Measurements from ENCODE around the gene MAMSTR. TPM values are rescaled to one million over a fixed set of nuclear protein-coding genes. Genes with fewer than 3 reads are reported as not detected.

MAMSTR gene
- total RNA-seq, 1 experiment from 2014 or later = 1.6 TPM

DNA sequence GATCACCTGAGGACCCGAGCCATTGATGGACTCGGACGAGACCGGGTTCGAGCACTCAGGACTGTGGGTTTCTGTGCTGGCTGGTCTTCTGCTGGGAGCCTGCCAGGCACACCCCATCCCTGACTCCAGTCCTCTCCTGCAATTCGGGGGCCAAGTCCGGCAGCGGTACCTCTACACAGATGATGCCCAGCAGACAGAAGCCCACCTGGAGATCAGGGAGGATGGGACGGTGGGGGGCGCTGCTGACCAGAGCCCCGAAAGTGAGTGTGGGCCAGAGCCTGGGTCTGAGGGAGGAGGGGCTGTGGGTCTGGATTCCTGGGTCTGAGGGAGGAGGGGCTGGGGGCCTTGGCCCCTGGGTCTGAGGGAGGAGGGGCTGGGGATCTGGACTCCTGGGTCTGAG, 36.7 kb upstream of the MAMSTR start:
- peak overlapping the region; percentile 48; the same call in 1 of the 2 replicates for H3K4ac ChIP-seq (ENCODE audit: low read depth, low read length)
- peak overlapping the region; percentile 91 for H2AK5ac ChIP-seq (ENCODE audit: insufficient read length, low read length)
- H4K8ac ChIP-seq (replicated peaks; ENCODE audit: insufficient read length, low read depth, low read length) = no peak overlapping the region
- H3K4me3 Mint-ChIP-seq = no peak overlapping the region
- no peak overlapping the region for H3K23ac ChIP-seq (ENCODE audit: insufficient read length, low read depth, low read length)
- H2AFZ ChIP-seq (ENCODE audit: low read length) = no peak overlapping the region
- H2BK20ac ChIP-seq (ENCODE audit: low read depth, low read length, poor library complexity, severe bottlenecking) = no peak overlapping the region
- no peak overlapping the region for H4K5ac ChIP-seq (ENCODE audit: insufficient read length, low read depth, low read length)
- H3K56ac ChIP-seq (ENCODE audit: insufficient read length, low read depth, low read length) = no peak overlapping the region
- peak overlapping the region in 2 of 3 experiments; percentile 16 to 82; a peak in 2 of 7 replicates for H3K27ac Mint-ChIP-seq
- H3K27me3 Mint-ChIP-seq (ENCODE audit: low read depth) = peaks cover 20% of the 10 kb centered on the region
- H3K9ac ChIP-seq (ENCODE audit: extremely low read depth, insufficient read length, low read length) = no peak overlapping the region
- peak overlapping the region; percentile 89 for H2BK120ac ChIP-seq (ENCODE audit: low read depth, low read length, poor library complexity, severe bottlenecking)
- H3K14ac ChIP-seq (ENCODE audit: insufficient read depth, low read length) = peak overlapping the region; percentile 87
- peak overlapping the region; percentile 12 for H3K18ac ChIP-seq (ENCODE audit: insufficient read length, low read depth, low read length)
- H3K27me3 ChIP-seq (ENCODE audit: insufficient read depth, low read length) = no peaks in the 10 kb centered on the region
- no peak overlapping the region for H3T11ph ChIP-seq (ENCODE audit: low read length)
- no CpG with 5 or more reads among the region's 11 CpGs for WGBS (ENCODE audit: extremely low coverage, insufficient read length, low lambda C conversion rate)
- peaks cover 10% of the 10 kb centered on the region; the same call in 1 of the 2 replicates for H3K4me1 ChIP-seq (ENCODE audit: insufficient read depth, low read length)
- peaks cover 2 to 3% (median 2%) of the 10 kb centered on the region in 3 experiments; a peak in 5 of 7 replicates for H3K36me3 Mint-ChIP-seq (ENCODE audit: insufficient read depth in 1 of 3, low read depth in 3 of 3)
- H3K4me2 ChIP-seq (ENCODE audit: insufficient read depth, insufficient read length, low read length) = no peak overlapping the region
- H3K9me3 Mint-ChIP-seq = no peaks in the 10 kb centered on the region; a peak in 1 of 5 replicates
- no peaks in the 10 kb centered on the region for H3K9me3 ChIP-seq (ENCODE audit: control insufficient read depth, low read depth, low read length)
- no peaks in the 10 kb centered on the region for H3K79me1 ChIP-seq (ENCODE audit: insufficient read depth, low read depth, low read length, poor library complexity, severe bottlenecking)
- no peaks in the 10 kb centered on the region for H4K20me1 ChIP-seq (ENCODE audit: control insufficient read depth, insufficient read depth, insufficient read length)
- H3K27ac ChIP-seq (ENCODE audit: insufficient read length, low read depth, low read length) = no peak overlapping the region
- peaks cover 31 to 46% of the 10 kb centered on the region in 2 experiments for H3K4me1 Mint-ChIP-seq
- peaks cover 1% of the 10 kb centered on the region; the same call in 1 of the 2 replicates for H3K79me2 ChIP-seq (ENCODE audit: insufficient read depth, low read length)
- no peak for DNase-seq
- H3K23me2 ChIP-seq (ENCODE audit: insufficient read length, low read depth, low read length, poor library complexity, severe bottlenecking) = peaks cover 8% of the 10 kb centered on the region
- H2BK15ac ChIP-seq (ENCODE audit: low read depth, low read length) = no peak overlapping the region
- peak overlapping the region; percentile 39 for H4K91ac ChIP-seq (ENCODE audit: insufficient read length, low read depth, low read length)
- H2BK12ac ChIP-seq (ENCODE audit: insufficient read length, low read depth, low read length) = peak overlapping the region; percentile 67
- TF ChIP-seq, protein P1, sequence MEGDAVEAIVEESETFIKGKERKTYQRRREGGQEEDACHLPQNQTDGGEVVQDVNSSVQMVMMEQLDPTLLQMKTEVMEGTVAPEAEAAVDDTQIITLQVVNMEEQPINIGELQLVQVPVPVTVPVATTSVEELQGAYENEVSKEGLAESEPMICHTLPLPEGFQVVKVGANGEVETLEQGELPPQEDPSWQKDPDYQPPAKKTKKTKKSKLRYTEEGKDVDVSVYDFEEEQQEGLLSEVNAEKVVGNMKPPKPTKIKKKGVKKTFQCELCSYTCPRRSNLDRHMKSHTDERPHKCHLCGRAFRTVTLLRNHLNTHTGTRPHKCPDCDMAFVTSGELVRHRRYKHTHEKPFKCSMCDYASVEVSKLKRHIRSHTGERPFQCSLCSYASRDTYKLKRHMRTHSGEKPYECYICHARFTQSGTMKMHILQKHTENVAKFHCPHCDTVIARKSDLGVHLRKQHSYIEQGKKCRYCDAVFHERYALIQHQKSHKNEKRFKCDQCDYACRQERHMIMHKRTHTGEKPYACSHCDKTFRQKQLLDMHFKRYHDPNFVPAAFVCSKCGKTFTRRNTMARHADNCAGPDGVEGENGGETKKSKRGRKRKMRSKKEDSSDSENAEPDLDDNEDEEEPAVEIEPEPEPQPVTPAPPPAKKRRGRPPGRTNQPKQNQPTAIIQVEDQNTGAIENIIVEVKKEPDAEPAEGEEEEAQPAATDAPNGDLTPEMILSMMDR (conservative IDR thresholded peaks at IDR 0.05) = no peak
- H2BK5ac ChIP-seq (ENCODE audit: insufficient read length, low read length) = no peak overlapping the region

Data from H9 (cell line).